K562 (cell line): ENCODE measurements around the gene UBALD2. TPM values are rescaled to one million over a fixed set of nuclear protein-coding genes. Genes with fewer than 3 reads are reported as not detected.

Experiments
- CREM ChIP-seq: IDR thresholded peaks from 2 replicates; pipeline ENCODE4 v1.6.1; 2014; ENCODE audit warnings: antibody characterized with exemption, low read depth
- E2F6 ChIP-seq, 2 experiments: IDR thresholded peaks; 2 replicates each; pipeline ENCODE4 v1.6.1; 2011; ENCODE audit warnings: borderline replicate concordance in 1 of 2, control low read depth in 1 of 2, low read depth in 1 of 2, low read length in 1 of 2, mild to moderate bottlenecking in 1 of 2, mixed read lengths in 1 of 2, moderate library complexity in 1 of 2; ENCODE audit not compliant: insufficient read depth in 1 of 2, insufficient read length in 1 of 2, poor library complexity in 1 of 2, severe bottlenecking in 1 of 2; ENCODE audit errors: extremely low read depth in 1 of 2
- HOXB6 ChIP-seq: fragments of 250-450 bp; sonication (Bioruptor Pico); IDR thresholded peaks from 2 replicates; pipeline ENCODE4 v1.5.1; 2022; ENCODE audit warnings: mild to moderate bottlenecking, borderline replicate concordance
- MAZ ChIP-seq, 2 experiments: fragments of 450-650 bp in 1 of 2; sonication (generic) in 1 of 2; formaldehyde crosslinking; IDR thresholded peaks in 1 of 2; conservative IDR thresholded peaks in 1 of 2; 2 replicates each; pipeline versions ENCODE4 v1.4.0 to v1.5.0; 2020; ENCODE audit warnings: mild to moderate bottlenecking in 1 of 2, missing genetic modification reagents in 1 of 2
- MNT ChIP-seq, 2 experiments: fragments of 450-650 bp; conservative IDR thresholded peaks; 2 replicates each; pipeline ENCODE4 v1.6.1; 2017; ENCODE audit warnings: mild to moderate bottlenecking in 2 of 2, moderate library complexity in 2 of 2
- RCOR1 ChIP-seq, 2 experiments: IDR thresholded peaks; 2 replicates each; pipeline ENCODE4 v1.6.1; 2012; ENCODE audit warnings: low read depth in 2 of 2, low read length in 2 of 2, borderline replicate concordance in 1 of 2, improper control_type of control experiment in 1 of 2
- SAFB ChIP-seq: fragments of 200-400 bp; formaldehyde crosslinking; IDR thresholded peaks from 2 replicates; pipeline ENCODE4 v1.6.1; 2017; ENCODE audit warnings: low read depth, low read length, borderline replicate concordance
- SMARCA5 ChIP-seq: fragments of 450-650 bp; IDR thresholded peaks from 2 replicates; pipeline ENCODE4 v1.6.1; 2016
- SRF ChIP-seq, 2 experiments: fragments of 250-450, 450-650 bp in 1 of 2; sonication (Bioruptor Pico) in 1 of 2; sonication (generic) in 1 of 2; formaldehyde crosslinking; IDR thresholded peaks; 2 replicates each; pipeline versions ENCODE4 v1.5.0 to v1.5.1; 2020 to 2022; ENCODE audit warnings: mild to moderate bottlenecking in 1 of 2, missing genetic modification reagents in 1 of 2
- TAF9B ChIP-seq: fragments of 450-650 bp; IDR thresholded peaks from 2 replicates; pipeline ENCODE4 v1.6.1; 2018; ENCODE audit warnings: mild to moderate bottlenecking; ENCODE audit not compliant: partially characterized antibody
- ZBTB17 ChIP-seq: fragments of 450-650 bp; formaldehyde crosslinking; IDR thresholded peaks from 2 replicates; pipeline ENCODE4 v1.4.0; 2020; ENCODE audit warnings: mild to moderate bottlenecking
- ZC3H4 ChIP-seq: sonication (generic); formaldehyde crosslinking; IDR thresholded peaks from 2 replicates; pipeline ENCODE4 v1.9.0; 2021; ENCODE audit warnings: missing genetic modification reagents, borderline replicate concordance
- ZNF280B ChIP-seq: fragments of 250-450 bp; sonication (Bioruptor Pico); IDR thresholded peaks from 2 replicates; pipeline ENCODE4 v1.5.1; 2021; ENCODE audit warnings: mild to moderate bottlenecking
- ZNF507 ChIP-seq: conservative IDR thresholded peaks from 2 replicates; pipeline ENCODE4 v1.6.1; 2017; ENCODE audit warnings: missing genetic modification characterization, missing compliant biosample characterization
- ZNF584 ChIP-seq: fragments of 200-800 bp; sonication (Bioruptor generic); IDR thresholded peaks from 2 replicates; pipeline ENCODE4 v1.6.1; 2016; ENCODE audit warnings: low read depth, mild to moderate bottlenecking, missing genetic modification characterization, missing compliant biosample characterization
- ZNF589 ChIP-seq: fragments of 200-800 bp; sonication (Bioruptor generic); IDR thresholded peaks from 2 replicates; pipeline ENCODE4 v1.6.1; 2016; ENCODE audit warnings: low read depth, missing genetic modification characterization, missing compliant biosample characterization
- ZNF76 ChIP-seq: fragments of 250-450 bp; sonication (Bioruptor Pico); IDR thresholded peaks from 2 replicates; pipeline ENCODE4 v1.4.0; 2020; ENCODE audit warnings: mild to moderate bottlenecking, moderate library complexity, borderline replicate concordance
- ZNF77 ChIP-seq: fragments of 250-450 bp; sonication (Bioruptor Pico); IDR thresholded peaks from 2 replicates; pipeline ENCODE4 v1.5.0; 2020
- polyA plus RNA-seq, 8 experiments: library from polyadenylated mRNA; depleted of rRNA in 4 of 8; stranded (reverse) in 5 of 8; unstranded in 3 of 8; fragments of >200 nt; fragmentation: Nextera tagmentation in 2 of 8; fragmentation: Illumina TruSeq in 1 of 8; extraction: Ambion mirVana in 2 of 8; extraction: Trizol in 1 of 8; gene quantifications; 2 replicates each; pipeline versions ENCODE4 v1.2.1 to v1.2.3, GENCODE V29; 2011 to 2014; ENCODE audit warnings: inconsistent platforms in 1 of 8, missing spikeins in 1 of 8
- total RNA-seq, 7 experiments: library from RNA; depleted of rRNA in 6 of 7; stranded (reverse); fragments of >200 nt in 6 of 7; fragmentation: Illumina TruSeq in 2 of 7; extraction: Trizol in 2 of 7; gene quantifications; 2 replicates each; pipeline versions ENCODE4 v1.2.1 to v1.2.3, GENCODE V29; 2011 to 2021; ENCODE audit warnings: low replicate concordance in 1 of 7
- TF ChIP-seq, protein P1 (sequence below): sonication (generic); formaldehyde crosslinking; IDR thresholded peaks from 2 replicates; pipeline ENCODE4 v1.8.0; 2022; ENCODE audit warnings: mild to moderate bottlenecking, missing genetic modification reagents
- TF ChIP-seq, protein P2 (sequence below): fragments of 200-400 bp; formaldehyde crosslinking; IDR thresholded peaks from 2 replicates; pipeline ENCODE4 v1.6.1; 2017; ENCODE audit warnings: mild to moderate bottlenecking, low read depth, low read length, moderate library complexity

The UBALD2 gene
- total and polyA plus RNA-seq, 9 of the 15 experiments (the other 6 are each of a cell fraction or from before 2014, with no cell fraction given), result 2.3 to 94.1 (median 25.3) TPM

GRCh38 chr17:76264425-76264754 lies 758 bp upstream of the UBALD2 start (continued):
- TF ChIP-seq ZBTB17 (CRISPR knock-in tag), result no peak
- no peak for TF ChIP-seq ZNF280B (CRISPR knock-in tag)
- TF ChIP-seq SRF (CRISPR knock-in tag; IDR thresholded peaks at IDR 0.05), result no peak
- no peak for TF ChIP-seq ZNF77 (CRISPR knock-in tag)
- no peak for TF ChIP-seq TAF9B
- TF ChIP-seq MAZ (CRISPR knock-in tag; conservative IDR thresholded peaks at IDR 0.05 in 1 of 2, IDR thresholded peaks at IDR 0.05 in 1 of 2), result 0 out of 4 replicates have a peak, but pooled peaks of 1 of the 2 experiments have one; percentile 1
- TF ChIP-seq ZNF584, result no peak
- no peak for TF ChIP-seq RCOR1 (IDR thresholded peaks at IDR 0.05; ENCODE audit: borderline replicate concordance in 1 of 2, low read depth in 2 of 2, low read length in 2 of 2)
- TF ChIP-seq, protein P1, sequence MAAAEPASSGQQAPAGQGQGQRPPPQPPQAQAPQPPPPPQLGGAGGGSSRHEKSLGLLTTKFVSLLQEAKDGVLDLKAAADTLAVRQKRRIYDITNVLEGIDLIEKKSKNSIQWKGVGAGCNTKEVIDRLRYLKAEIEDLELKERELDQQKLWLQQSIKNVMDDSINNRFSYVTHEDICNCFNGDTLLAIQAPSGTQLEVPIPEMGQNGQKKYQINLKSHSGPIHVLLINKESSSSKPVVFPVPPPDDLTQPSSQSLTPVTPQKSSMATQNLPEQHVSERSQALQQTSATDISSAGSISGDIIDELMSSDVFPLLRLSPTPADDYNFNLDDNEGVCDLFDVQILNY, result no peak
- no peak for TF ChIP-seq SAFB
- no peak for TF ChIP-seq HOXB6 (CRISPR knock-in tag)
- TF ChIP-seq, protein P2, sequence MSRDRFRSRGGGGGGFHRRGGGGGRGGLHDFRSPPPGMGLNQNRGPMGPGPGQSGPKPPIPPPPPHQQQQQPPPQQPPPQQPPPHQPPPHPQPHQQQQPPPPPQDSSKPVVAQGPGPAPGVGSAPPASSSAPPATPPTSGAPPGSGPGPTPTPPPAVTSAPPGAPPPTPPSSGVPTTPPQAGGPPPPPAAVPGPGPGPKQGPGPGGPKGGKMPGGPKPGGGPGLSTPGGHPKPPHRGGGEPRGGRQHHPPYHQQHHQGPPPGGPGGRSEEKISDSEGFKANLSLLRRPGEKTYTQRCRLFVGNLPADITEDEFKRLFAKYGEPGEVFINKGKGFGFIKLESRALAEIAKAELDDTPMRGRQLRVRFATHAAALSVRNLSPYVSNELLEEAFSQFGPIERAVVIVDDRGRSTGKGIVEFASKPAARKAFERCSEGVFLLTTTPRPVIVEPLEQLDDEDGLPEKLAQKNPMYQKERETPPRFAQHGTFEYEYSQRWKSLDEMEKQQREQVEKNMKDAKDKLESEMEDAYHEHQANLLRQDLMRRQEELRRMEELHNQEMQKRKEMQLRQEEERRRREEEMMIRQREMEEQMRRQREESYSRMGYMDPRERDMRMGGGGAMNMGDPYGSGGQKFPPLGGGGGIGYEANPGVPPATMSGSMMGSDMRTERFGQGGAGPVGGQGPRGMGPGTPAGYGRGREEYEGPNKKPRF, result no peak
- TF ChIP-seq ZC3H4 (CRISPR knock-in tag), result no peak
- TF ChIP-seq ZNF589 (CRISPR knock-in tag), result no peak
- no peak for TF ChIP-seq MNT (conservative IDR thresholded peaks at IDR 0.05)
- no peak for TF ChIP-seq ZNF76
- TF ChIP-seq CREM, result no peak
- no peak for TF ChIP-seq E2F6 (IDR thresholded peaks at IDR 0.05; ENCODE audit: borderline replicate concordance in 1 of 2, extremely low read depth in 1 of 2, insufficient read depth in 1 of 2, insufficient read length in 1 of 2, low read depth in 1 of 2, low read length in 1 of 2, poor library complexity in 1 of 2, severe bottlenecking in 1 of 2)
- TF ChIP-seq SMARCA5, result 0 out of 2 replicates have a peak, but pooled peaks have one; percentile 25
- peak; percentile 77 for TF ChIP-seq ZNF507 (tag)
